GM23338 (cell line): Measurements from ENCODE around the gene ARFGAP2.

ENCODE experiments used
- CTCF ChIP-seq, 2 experiments: fragments of 200-600 bp in 1 of 2; sonication (generic) in 1 of 2; conservative IDR thresholded peaks; 2 replicates each; pipeline versions ENCODE4 v1.5.1 to v1.6.1; 2016 to 2017; ENCODE audit warnings: antibody characterized with exemption in 2 of 2, low read depth in 2 of 2, mild to moderate bottlenecking in 2 of 2, moderate library complexity in 1 of 2
- EZH2 ChIP-seq: fragments of 200-600 bp; sonication (generic); IDR thresholded peaks from one replicate; pipeline ENCODE4 v1.8.0; 2017; ENCODE audit warnings: antibody characterized with exemption, mild to moderate bottlenecking, low read depth; ENCODE audit not compliant: unreplicated experiment
- EZH2phosphoT487 ChIP-seq: fragments of 200-600 bp; sonication (generic); IDR thresholded peaks from one replicate; pipeline ENCODE4 v1.8.1; 2018; ENCODE audit warnings: antibody characterized with exemption; ENCODE audit not compliant: unreplicated experiment

- TF ChIP-seq CTCF (conservative IDR thresholded peaks at IDR 0.05; ENCODE audit: low read depth in 2 of 2) (no peak), EZH2 (no peak), EZH2phosphoT487 (no peak)
Measured at GRCh38 chr11:47215366-47215910, 38.8 kb upstream of the ARFGAP2 start.
